Ishikawa (cell line): Measurements from ENCODE around the gene HOXC5.

Source experiments
- MAX ChIP-seq: IDR thresholded peaks from 2 replicates; pipeline ENCODE4 v1.6.1; 2012
- REST ChIP-seq: IDR thresholded peaks from 2 replicates; pipeline ENCODE4 v1.6.1; 2012; ENCODE audit warnings: low read depth, mild to moderate bottlenecking
- TAF1 ChIP-seq: IDR thresholded peaks from 2 replicates; pipeline ENCODE4 v1.6.1; 2012; ENCODE audit warnings: low read depth, mild to moderate bottlenecking
- TEAD4 ChIP-seq: IDR thresholded peaks from 2 replicates; pipeline ENCODE4 v1.6.1; 2012
- YY1 ChIP-seq: IDR thresholded peaks from 2 replicates; pipeline ENCODE4 v1.6.1; 2012; ENCODE audit warnings: low read depth

GRCh38 chr12:54020591-54021405, 12.1 kb upstream of the HOXC5 start:
- TF ChIP-seq REST: no peak
- TF ChIP-seq YY1: no peak
- TF ChIP-seq TAF1: no peak
- no peak for TF ChIP-seq MAX
- TF ChIP-seq TEAD4: no peak
